Heart right ventricle (tissue), 16 donors: ENCODE data around the gene BCCIP. TPM values are rescaled to one million over a fixed set of nuclear protein-coding genes. Genes with fewer than 3 reads are reported as not detected.

Experiments used
- ATAC-seq, 8 donors: fragments of 200-7000 bp; cut with Tn5 transposase; one replicate each; pipeline ENCODE4 v1.9.1; 2020; ENCODE audit warnings: mild to moderate bottlenecking in 8 of 8, moderate library complexity in 8 of 8, moderate number of reproducible peaks in 1 of 8
- DNase-seq, 2 donors: peaks; one replicate each; pipeline ENCODE4 v3.0.0-alpha.2; 2020
- H3K27ac ChIP-seq, 10 donors: fragments of 200-600 bp; sonication (generic) in 2 of 10; one replicate each; pipeline versions ENCODE4 v1.5.0 to v1.8.0; 2020 to 2022; ENCODE audit warnings: mild to moderate bottlenecking in 3 of 10
- H3K27me3 ChIP-seq, 7 donors: fragments of 200-600 bp; one replicate each; pipeline ENCODE4 v1.8.0; 2021 to 2022; ENCODE audit warnings: mild to moderate bottlenecking in 2 of 7
- H3K36me3 ChIP-seq, 9 donors: fragments of 200-600 bp; sonication (generic) in 1 of 9; one replicate each; pipeline versions ENCODE4 v1.5.0 to v1.8.0; 2020 to 2022; ENCODE audit warnings: mild to moderate bottlenecking in 2 of 9
- H3K4me1 ChIP-seq, 9 donors: fragments of 200-600 bp; sonication (generic) in 1 of 9; one replicate each; pipeline versions ENCODE4 v1.5.0 to v1.8.0; 2020 to 2022; ENCODE audit warnings: mild to moderate bottlenecking in 4 of 9
- H3K4me3 ChIP-seq, 10 donors: fragments of 200-600 bp; sonication (generic) in 2 of 10; one replicate each; pipeline versions ENCODE4 v1.5.0 to v1.8.0; 2020 to 2022; ENCODE audit warnings: mild to moderate bottlenecking in 7 of 10, moderate library complexity in 2 of 10
- H3K9me3 ChIP-seq, 11 donors: fragments of 200-600 bp in 10 of 11; sonication (generic) in 2 of 11; one replicate each; pipeline versions ENCODE4 v1.5.0 to v1.8.0; 2013 to 2022; ENCODE audit warnings: mild to moderate bottlenecking in 2 of 11, control low read depth in 1 of 11, moderate library complexity in 1 of 11
- WGBS, 2 donors: extraction: QIAGEN DNeasy Blood & Tissue Kit; methylation state at CpG; one replicate each; pipeline ENCODE4 v1.1.7; 2013; ENCODE audit warnings: inconsistent platforms in 1 of 2; 5-methylcytosine and 5-hydroxymethylcytosine counted together
- intact Hi-C, 10 donors: fragments of 100-400 bp; cut with DNase I; formaldehyde crosslinking; loops; one replicate each; pipeline versions ENCODE4 v1.11.1 to v1.14.2; 2022
- polyA plus RNA-seq, 2 donors: library from polyadenylated mRNA; stranded (reverse); fragments of 200-250 nt; gene quantifications; one replicate each; pipeline ENCODE4 v1.2.3, GENCODE V29; 2013
- total RNA-seq, 10 donors: library from RNA; stranded (reverse); fragmentation: NEBNext Ultra II Directional in 3 of 10; extraction: Animal tissue kit (Norgen Biotek cat#: 25700) in 3 of 10; gene quantifications; one replicate each; pipeline versions ENCODE4 v1.2.1 to v1.2.4, GENCODE V29; 2021 to 2023
- TF ChIP-seq, protein P1 (sequence below), 9 donors: fragments of 200-600 bp; sonication (generic) in 2 of 9; IDR thresholded peaks; one replicate each; pipeline versions ENCODE4 v1.5.0 to v1.8.0; 2021 to 2022; ENCODE audit warnings: antibody characterized with exemption in 9 of 9, mild to moderate bottlenecking in 5 of 9, moderate library complexity in 1 of 9
- donor health status: Arrhythmogenic right ventricular cardiomyopathy.
- donor health status: ischemic (EF 13 %, LVEDD 7.1; RV severe dilation, severe dysfunction).
- donor health status: healthy with polysubstance abuse.
- donor health status: DM: no; HTN: yes; CAD: no.
- donor health status: DM: no; HTN: no; CAD: no.
- donor health status: ischemic (EF 25% LVEDD 6.9; RV normal size, moderate dysfunction).
- donor health status: ischemic (EF 25% LVEDD 5.7; RV mildly dilated, moderate dysfunction).
- donor health status: healthy.
- donor health status: DM: yes; HTN: yes; CAD: no.
- donor health status: Ischemic cardiomyopathy.
- donor health status: ischemic (EF 35%, LVEDD 5.7; RV mildly dilated, moderate dysfunction).
- donor health status: nonischemic (EF 11% LVEDD 7.7; RV severe dilation, severe dysfunction).
- donor health status: DM: yes; HTN: yes; CAD: no.
- donor health status: PGD.
- donor health status: ischemic (EF 29% LVEDD 5.4; RV normal size, mild dysfunction).
- donor health status: nonischemic (EF 23%, LVEDD 6.1; RV moderate dilation, normal function).

Gene BCCIP
- total and polyA plus RNA-seq, 12 donors = 35.6 to 67.0 (median 45.6) TPM

DNA sequence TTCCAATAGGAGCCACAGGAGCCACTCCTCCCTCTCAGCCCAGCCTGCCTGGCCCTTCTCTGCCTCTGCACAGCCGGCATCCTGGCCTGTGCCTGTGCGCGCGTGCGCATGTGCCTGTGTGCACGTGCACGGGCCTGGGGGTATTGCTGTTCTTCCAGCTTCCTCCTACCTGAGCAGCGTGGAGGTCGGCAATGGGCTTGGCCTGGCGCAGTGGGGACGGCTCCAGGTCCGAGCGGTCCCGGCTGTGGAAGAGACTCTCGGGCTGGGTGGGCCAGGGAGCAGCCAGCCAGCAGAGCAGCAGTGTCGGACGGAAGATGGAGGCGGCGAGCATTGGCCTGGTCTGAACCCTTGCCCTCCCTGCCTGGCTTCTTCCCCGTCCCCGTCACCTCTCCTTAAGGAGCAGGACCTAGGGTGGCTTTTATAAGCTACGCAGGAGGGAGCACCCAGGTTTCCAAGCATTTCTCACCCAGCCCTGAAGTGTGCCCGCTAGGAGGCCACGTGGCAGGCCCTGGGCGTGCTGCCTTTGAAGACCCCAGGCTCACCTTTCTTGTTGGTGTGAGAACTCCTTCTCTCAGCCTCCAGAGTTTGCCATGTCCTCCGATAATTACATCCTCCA lies 47.7 kb upstream of the BCCIP start, which contains the start of gene MMP21:
Gene MMP21, minus strand, starts transcription at position 331 of the 616 bp plus-strand sequence. Its CDS starts 0 bp downstream, at position 331.
- TF ChIP-seq, protein P1, sequence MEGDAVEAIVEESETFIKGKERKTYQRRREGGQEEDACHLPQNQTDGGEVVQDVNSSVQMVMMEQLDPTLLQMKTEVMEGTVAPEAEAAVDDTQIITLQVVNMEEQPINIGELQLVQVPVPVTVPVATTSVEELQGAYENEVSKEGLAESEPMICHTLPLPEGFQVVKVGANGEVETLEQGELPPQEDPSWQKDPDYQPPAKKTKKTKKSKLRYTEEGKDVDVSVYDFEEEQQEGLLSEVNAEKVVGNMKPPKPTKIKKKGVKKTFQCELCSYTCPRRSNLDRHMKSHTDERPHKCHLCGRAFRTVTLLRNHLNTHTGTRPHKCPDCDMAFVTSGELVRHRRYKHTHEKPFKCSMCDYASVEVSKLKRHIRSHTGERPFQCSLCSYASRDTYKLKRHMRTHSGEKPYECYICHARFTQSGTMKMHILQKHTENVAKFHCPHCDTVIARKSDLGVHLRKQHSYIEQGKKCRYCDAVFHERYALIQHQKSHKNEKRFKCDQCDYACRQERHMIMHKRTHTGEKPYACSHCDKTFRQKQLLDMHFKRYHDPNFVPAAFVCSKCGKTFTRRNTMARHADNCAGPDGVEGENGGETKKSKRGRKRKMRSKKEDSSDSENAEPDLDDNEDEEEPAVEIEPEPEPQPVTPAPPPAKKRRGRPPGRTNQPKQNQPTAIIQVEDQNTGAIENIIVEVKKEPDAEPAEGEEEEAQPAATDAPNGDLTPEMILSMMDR (IDR thresholded peaks at IDR 0.05) = no peak
- no peak within 1 kb of the TSS for H3K27ac ChIP-seq
- WGBS, 2 donors = 94% methylated on average over 26 of the region's 26 CpGs
- H3K27me3 ChIP-seq = peaks cover 0 to 12% (median 4%) of the 10 kb centered on the region in 7 donors
- H3K4me3 ChIP-seq = no peak within 1 kb of the TSS
- H3K36me3 ChIP-seq = no peaks in the 10 kb centered on the region
- no peaks in the 10 kb centered on the region for H3K4me1 ChIP-seq
- DNase-seq (no peak), ATAC-seq (no peak)
- intact Hi-C loops = no loop called here
- H3K9me3 ChIP-seq = peaks cover 0 to 6% (median 0%) of the 10 kb centered on the region in 11 donors

DNA sequence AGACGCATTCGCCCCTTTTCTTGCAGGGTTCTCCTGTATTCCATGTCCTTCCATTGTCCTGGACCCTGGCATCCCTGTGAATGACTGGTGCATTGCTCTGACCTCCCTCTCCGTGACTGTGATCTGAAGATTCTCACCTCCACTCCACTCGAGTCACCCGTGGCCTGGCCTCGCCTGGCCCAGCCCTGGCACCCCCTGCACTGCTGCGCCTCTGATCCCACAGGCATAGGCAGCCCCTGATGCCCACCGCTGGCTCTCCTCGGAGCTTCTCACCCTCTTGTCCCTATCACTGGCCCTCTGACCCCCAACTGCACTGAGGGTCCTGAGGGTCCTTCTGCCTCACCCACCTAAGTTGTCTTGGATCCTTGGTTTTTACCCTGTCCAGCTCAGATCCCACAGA lies 45.5 kb upstream of the BCCIP start:
- H3K27ac ChIP-seq = no peak overlapping the region
- no peak overlapping the region for H3K4me3 ChIP-seq
- H3K9me3 ChIP-seq = peaks cover 0 to 6% (median 0%) of the 10 kb centered on the region in 11 donors
- ATAC-seq (no peak), DNase-seq (no peak)
- H3K4me1 ChIP-seq = no peaks in the 10 kb centered on the region
- H3K36me3 ChIP-seq = no peaks in the 10 kb centered on the region
- H3K27me3 ChIP-seq = peaks cover 0 to 12% (median 4%) of the 10 kb centered on the region in 7 donors
- intact Hi-C loops = no loop called here
- WGBS, 2 donors = 90 to 95% methylated on average over 9 of the region's 9 CpGs
- TF ChIP-seq, protein P1 (IDR thresholded peaks at IDR 0.05) = no peak

DNA sequence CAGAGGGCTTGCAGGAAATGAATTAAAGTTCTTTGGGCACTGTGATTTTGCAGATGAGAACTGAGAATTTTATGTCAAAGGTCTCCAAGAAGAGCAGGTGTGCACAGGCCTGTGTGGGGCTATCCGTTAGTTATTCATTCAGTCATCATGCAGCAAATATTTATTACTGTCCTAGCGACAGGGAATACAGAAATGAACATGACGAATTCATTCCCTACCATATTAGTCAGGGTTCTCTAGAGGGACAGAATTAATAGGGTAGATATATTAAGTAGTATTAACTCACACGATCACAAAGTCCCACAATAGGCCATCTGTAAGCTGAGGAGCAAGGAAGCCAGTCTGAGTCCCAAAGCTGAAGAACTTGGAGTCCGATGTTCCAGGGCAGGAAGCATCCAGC lies 44.8 kb upstream of the BCCIP start:
- no peak for ATAC-seq
- intact Hi-C loops = no loop called here
- WGBS, 2 donors = 51 to 64% methylated on average over 5 of the region's 5 CpGs
- TF ChIP-seq, protein P1 (IDR thresholded peaks at IDR 0.05) = no peak
- Histone ChIP-seq H3K27ac (no peak overlapping the region), H3K4me3 (no peak overlapping the region), H3K4me1 (no peaks in the 10 kb centered on the region), H3K27me3 (peaks cover 0 to 12% (median 4%) of the 10 kb centered on the region in 7 donors), H3K9me3 (peaks cover 0 to 6% (median 0%) of the 10 kb centered on the region in 11 donors), H3K36me3 (no peaks in the 10 kb centered on the region)
- DNase-seq = no peak

DNA sequence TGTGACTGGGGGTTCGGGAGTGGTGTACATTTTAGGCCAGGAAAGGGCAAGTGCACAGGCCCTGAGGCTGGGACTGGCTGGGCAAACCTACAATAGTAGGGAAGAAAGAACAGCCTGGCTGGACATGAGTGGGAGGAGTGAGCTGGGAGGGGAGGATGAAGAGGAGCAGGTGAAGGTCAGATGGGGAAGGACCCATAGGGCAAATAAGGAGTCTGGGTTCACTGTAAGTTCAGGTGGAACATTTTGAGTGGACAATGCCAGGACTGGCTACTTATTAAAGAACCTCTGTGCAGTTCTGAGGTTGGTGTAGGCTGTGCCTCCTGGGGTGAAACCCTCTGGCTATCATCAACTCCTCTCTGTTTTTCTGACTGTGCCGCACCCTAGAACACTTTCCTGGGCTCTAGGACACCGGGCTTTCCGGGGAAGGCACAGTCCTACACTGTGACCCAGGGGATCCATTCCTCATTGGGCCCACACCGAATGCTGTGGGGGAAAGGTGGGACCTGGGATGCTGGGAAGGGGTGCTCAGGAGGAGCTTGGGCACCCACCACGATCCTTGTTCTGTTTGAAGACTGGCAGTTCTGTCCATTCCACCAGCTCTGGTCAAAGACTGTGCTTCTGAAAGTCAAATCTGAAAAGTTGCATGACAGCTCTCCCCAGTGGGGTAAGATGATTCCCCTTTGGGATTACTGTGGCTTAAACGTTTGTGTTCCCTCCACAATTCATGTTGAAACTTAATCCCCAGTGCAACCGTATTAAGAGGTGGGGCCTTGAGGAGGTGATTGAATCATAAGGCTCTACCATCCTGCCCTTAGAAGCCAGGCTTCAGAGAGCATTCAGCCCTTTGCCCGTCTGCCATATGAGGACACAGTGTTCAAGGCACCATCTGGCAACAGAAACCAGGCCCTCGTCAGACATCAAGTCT lies 43.7 kb upstream of the BCCIP start:
- H3K4me3 ChIP-seq = no peak overlapping the region

More for the DNA sequence above, 43.7 kb upstream of the BCCIP start:
- DNase-seq (no peak), ATAC-seq (no peak)
- 78 to 83% methylated on average over 10 of the region's 10 CpGs for WGBS, 2 donors
- TF ChIP-seq, protein P1 (IDR thresholded peaks at IDR 0.05) = no peak
- intact Hi-C loops = no loop called here
- Histone ChIP-seq H3K9me3 (peaks cover 0 to 6% (median 0%) of the 10 kb centered on the region in 11 donors), H3K4me1 (no peaks in the 10 kb centered on the region), H3K27ac (no peak overlapping the region), H3K27me3 (peaks cover 0 to 4% (median 2%) of the 10 kb centered on the region in 7 donors), H3K36me3 (no peaks in the 10 kb centered on the region)
